ENCODE data around the gene CORO2A.

DNA sequence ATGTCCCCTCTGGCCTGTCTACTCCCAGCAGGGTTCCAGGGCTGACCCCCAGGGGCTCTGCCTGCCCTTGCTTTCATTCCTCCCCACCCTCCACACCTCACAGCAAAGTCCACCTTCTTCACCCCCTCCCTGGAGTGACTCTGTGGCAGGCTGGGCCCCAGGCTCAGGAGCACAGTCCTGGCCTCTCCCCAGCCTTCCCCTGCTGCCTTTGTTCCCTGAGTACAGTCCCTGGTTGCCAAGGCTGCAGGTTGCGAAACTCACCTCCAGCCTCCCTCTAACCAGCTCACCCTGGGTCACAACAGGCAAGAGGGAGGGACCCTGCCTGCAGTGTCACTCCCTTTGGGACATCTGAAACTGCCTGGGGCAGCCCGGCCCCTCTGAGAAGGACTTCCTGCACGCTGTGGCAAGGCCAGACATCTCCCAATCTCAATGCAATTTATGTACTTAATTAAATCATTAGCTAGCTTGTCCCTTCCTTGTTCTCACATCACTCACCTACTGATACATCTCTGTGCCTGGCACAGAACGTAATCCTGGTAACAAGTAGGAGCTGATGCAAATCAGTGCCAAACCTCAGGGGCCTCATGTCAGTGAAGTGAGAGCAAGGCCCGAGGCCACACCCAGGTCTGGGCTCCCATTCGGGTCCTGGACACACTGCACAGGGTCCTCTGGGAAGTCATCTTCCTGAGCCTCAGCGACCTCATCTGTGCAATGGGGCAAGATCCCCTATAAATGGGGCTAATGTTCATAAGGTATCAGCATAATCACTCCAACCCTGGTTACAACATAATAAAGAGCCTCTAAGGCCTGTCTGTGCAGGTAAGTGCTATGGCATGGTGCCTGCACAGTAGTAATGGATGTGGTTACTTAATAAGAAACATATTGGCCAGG lies 46.1 kb downstream of the CORO2A start:
- TF ChIP-seq, protein P1, sequence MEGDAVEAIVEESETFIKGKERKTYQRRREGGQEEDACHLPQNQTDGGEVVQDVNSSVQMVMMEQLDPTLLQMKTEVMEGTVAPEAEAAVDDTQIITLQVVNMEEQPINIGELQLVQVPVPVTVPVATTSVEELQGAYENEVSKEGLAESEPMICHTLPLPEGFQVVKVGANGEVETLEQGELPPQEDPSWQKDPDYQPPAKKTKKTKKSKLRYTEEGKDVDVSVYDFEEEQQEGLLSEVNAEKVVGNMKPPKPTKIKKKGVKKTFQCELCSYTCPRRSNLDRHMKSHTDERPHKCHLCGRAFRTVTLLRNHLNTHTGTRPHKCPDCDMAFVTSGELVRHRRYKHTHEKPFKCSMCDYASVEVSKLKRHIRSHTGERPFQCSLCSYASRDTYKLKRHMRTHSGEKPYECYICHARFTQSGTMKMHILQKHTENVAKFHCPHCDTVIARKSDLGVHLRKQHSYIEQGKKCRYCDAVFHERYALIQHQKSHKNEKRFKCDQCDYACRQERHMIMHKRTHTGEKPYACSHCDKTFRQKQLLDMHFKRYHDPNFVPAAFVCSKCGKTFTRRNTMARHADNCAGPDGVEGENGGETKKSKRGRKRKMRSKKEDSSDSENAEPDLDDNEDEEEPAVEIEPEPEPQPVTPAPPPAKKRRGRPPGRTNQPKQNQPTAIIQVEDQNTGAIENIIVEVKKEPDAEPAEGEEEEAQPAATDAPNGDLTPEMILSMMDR (IDR thresholded peaks at IDR 0.05), result no peak
- TF ChIP-seq POLR2A (IDR thresholded peaks at IDR 0.05), result no peak

Data from ovary (tissue), 3 donors.